WI38 (cell line): ENCODE measurements around the gene SPATA16.

ENCODE experiments used
- H3K4me3 ChIP-seq: 2 replicates; pipeline ENCODE4 v1.5.1; 2011; ENCODE audit warnings: low read depth, mild to moderate bottlenecking, control low read depth, low read length
- CTCF ChIP-seq: IDR thresholded peaks from 2 replicates; pipeline ENCODE4 v1.5.1; 2012; ENCODE audit warnings: low read depth, mild to moderate bottlenecking, control low read depth, low read length

SPATA16 gene

GRCh38 chr3:172924546-172924945 lies 216.5 kb downstream of the SPATA16 start:
- H3K4me3 ChIP-seq: no peak overlapping the region
- TF ChIP-seq CTCF: no peak

GRCh38 chr3:172919297-172919683 lies 221.7 kb downstream of the SPATA16 start:
- TF ChIP-seq CTCF: no peak
- H3K4me3 ChIP-seq: no peak overlapping the region

GRCh38 chr3:172918568-172919296 lies 222.3 kb downstream of the SPATA16 start:
- no peak overlapping the region for H3K4me3 ChIP-seq
- no peak for TF ChIP-seq CTCF

- no peak for TF ChIP-seq CTCF
- no peak overlapping the region for H3K4me3 ChIP-seq
These were observed 222.9 kb downstream of the SPATA16 start for GRCh38 chr3:172918165-172918564.

- no peak for TF ChIP-seq CTCF
- no peak overlapping the region for H3K4me3 ChIP-seq
These were observed 225.0 kb downstream of the SPATA16 start for GRCh38 chr3:172915911-172916514.

- no peak for TF ChIP-seq CTCF
- no peak overlapping the region for H3K4me3 ChIP-seq
These were observed 226.2 kb downstream of the SPATA16 start for GRCh38 chr3:172914854-172915253.

- no peak overlapping the region for H3K4me3 ChIP-seq
- no peak for TF ChIP-seq CTCF
These were observed 227.0 kb downstream of the SPATA16 start for GRCh38 chr3:172913911-172914655.
